Inflammatory macrophage treated with lipopolysaccharide for 1 hour (primary cell): ENCODE results near the gene MAGEL2.
"Not testable (repeated sequence)": the region's sequence is repeated elsewhere in the genome, so short reads cannot be mapped to it uniquely, and the experiment has no call there.

Source experiments
- DNase-seq, 2 donors: peaks; one replicate each; pipeline ENCODE4 v3.0.0-alpha.2; 2020 to 2022

MAGEL2 gene

DNA sequence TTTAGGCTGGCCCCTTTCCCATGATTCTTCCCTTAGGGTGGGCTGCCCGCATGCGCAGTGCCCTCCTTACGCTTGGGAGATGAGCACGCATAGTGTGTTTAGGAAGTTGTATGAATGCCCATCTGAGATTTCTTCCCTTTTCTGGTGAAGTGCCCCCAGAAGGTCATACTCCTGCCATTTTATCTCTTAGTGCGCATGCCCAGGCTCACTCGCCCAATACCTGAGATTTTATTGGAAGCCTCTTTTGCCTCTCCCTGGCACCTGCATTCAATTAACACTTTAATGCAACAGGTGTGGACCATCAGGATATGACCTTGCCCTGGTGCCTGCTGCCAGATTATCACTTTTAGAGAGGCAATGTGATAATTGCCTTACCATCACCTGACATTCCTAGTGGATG lies 45.5 kb downstream of the MAGEL2 start:
- DNase-seq = no peak

DNA sequence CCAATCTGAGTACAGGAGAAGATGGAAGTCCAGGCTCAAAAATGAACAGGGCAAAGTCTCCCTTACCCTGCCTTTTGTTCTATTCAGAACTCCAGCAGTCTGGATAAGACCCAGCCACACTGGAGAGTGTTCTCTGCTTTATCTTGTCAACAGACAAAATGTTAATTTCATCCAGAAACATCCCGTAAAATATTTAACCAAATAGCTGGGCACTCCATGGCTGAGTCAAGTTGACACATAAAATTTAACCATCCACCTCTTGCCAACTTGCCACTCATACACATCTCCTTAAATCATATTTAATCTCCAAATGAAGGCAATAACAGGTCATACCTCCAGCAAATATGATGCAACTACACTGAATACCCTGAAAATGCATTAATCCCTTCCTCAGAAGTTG lies 48.6 kb downstream of the MAGEL2 start:
- no peak for DNase-seq

DNA sequence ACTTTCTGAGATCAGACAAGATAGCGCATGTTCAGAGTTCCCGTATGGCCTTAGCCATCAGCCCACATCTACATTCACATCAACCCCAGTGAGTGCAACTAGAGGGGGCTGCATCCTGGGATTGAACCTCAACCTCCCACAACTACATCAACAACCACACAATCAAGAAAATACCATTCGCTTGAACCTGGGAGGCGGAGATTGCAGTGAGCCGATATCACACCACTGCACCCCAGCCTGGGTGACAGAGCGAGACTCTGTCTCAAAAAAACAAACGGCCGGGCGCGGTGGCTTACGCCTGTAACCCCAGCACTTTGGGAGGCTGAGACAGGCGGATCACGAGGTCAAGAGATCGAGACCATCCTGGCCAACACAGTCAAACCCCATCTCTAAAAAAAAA lies 50.4 kb downstream of the MAGEL2 start:
- DNase-seq = not testable (repeated sequence)

DNA sequence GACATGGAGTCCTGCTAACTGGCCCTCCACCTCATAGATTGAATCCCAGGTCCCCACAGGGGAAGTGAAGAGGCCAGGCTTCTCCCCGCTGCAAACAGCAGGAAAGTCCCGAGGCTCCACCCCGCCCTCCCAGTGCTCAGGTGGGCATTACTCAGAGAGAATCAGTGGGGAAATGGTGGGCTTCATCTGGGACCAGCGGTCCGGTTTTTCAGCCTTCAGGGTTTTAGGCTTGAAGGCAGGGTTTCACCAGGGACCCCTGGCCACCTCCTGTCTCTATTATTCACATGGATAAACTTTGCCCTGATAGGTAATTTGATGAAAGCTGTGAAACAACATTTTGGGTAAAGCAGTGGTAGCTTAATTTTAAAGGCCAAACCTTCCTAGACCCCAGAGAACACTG lies 50.9 kb downstream of the MAGEL2 start:
- no peak for DNase-seq

DNA sequence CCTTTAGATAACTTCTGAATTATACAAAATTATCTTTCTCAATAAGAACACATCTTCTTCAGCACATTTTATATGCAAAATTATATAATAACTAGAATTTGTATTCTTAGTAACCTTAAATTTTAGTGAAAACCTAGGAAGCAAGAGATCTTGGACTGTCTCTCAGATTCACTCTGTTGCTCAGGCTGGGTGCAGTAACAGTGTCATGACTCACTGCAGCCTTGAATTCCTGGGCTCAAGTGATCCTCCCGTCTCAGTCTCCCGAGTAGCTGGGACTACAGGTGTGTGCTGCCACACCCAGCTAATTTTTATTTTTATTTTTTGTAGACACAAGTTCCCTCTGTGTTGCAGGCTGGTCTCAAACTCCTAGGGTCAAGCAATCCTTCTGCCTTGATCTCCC lies 52.3 kb downstream of the MAGEL2 start:
- no peak for DNase-seq

DNA sequence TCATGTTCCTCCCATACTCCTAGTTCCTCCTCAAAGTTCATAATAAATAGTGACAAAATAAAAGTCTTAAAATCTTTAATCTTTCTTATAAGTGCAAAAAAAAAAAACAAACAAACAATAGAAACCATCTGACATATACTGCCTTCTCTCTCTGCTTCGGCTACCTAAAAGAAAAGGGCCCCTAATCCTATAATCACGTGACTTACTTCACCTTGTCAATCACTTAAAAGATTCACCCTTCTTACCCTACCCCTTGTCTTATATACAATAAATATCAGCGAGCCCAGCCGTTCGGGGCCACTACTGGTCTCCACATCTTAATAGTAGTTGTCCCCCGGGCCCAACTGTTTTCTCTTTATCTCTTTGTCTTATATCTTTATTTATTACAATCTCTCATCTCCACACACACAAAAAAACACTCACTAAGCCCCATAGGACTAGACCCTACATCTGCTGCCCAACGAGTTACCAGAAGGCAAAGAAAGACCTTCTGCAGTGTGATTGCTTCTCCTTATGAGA lies 53.4 kb downstream of the MAGEL2 start:
- no peak for DNase-seq
